GM12892 (cell line): ENCODE results near the gene SLF2.

Source experiments
- POLR2A ChIP-seq: IDR thresholded peaks from 2 replicates; pipeline ENCODE4 v1.6.1; 2011; ENCODE audit warnings: low read depth, low read length, control low read depth
- TAF1 ChIP-seq: IDR thresholded peaks from 2 replicates; pipeline ENCODE4 v1.6.1; 2011; ENCODE audit warnings: low read depth, mild to moderate bottlenecking, control low read depth, low read length, borderline replicate concordance

GRCh38 chr10:100985336-100985735 is 72.6 kb downstream of the SLF2 start:
- no peak for TF ChIP-seq POLR2A
- TF ChIP-seq TAF1 = no peak
